ENCODE measurements around the gene ZNF182.

ZNF182 gene

DNA sequence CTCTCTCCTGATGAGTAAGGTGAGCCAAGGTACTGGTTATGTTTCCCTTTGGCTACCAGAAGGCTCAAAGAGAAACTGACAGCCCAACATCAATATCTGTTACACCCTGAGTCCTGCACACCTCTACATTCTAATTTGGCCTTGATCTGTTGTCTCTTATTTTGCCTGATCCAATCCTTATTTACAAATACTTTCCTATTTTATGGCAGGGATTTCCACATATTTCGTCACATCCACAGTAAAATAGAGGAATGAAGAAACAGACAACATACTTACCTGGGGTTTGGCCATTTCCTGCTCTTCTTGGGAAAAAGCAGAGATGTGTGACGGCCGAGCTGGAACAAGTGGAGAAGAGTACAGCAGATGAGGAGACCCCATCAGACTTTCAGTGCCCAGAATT lies 1.5 kb downstream of the ZNF182 start:
- H2AFZ ChIP-seq (ENCODE audit: low read length): no peak overlapping the region
- peaks cover 38% of the 10 kb centered on the region for H3K79me2 ChIP-seq (ENCODE audit: insufficient read depth, low read length)
- H3K27me3 ChIP-seq (ENCODE audit: insufficient read depth, low read length, poor library complexity, severe bottlenecking): no peaks in the 10 kb centered on the region
- no peaks in the 10 kb centered on the region for H3K9me3 ChIP-seq (ENCODE audit: insufficient read depth, low read depth, low read length)
- H3K36me3 ChIP-seq (ENCODE audit: insufficient read depth, low read length): no peaks in the 10 kb centered on the region
- TF ChIP-seq, protein P1, sequence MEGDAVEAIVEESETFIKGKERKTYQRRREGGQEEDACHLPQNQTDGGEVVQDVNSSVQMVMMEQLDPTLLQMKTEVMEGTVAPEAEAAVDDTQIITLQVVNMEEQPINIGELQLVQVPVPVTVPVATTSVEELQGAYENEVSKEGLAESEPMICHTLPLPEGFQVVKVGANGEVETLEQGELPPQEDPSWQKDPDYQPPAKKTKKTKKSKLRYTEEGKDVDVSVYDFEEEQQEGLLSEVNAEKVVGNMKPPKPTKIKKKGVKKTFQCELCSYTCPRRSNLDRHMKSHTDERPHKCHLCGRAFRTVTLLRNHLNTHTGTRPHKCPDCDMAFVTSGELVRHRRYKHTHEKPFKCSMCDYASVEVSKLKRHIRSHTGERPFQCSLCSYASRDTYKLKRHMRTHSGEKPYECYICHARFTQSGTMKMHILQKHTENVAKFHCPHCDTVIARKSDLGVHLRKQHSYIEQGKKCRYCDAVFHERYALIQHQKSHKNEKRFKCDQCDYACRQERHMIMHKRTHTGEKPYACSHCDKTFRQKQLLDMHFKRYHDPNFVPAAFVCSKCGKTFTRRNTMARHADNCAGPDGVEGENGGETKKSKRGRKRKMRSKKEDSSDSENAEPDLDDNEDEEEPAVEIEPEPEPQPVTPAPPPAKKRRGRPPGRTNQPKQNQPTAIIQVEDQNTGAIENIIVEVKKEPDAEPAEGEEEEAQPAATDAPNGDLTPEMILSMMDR (conservative IDR thresholded peaks at IDR 0.05; ENCODE audit: low read length): no peak
- no peak for TF ChIP-seq EZH2phosphoT487 (IDR thresholded peaks at IDR 0.05; ENCODE audit: borderline replicate concordance)
- H3K4me2 ChIP-seq (ENCODE audit: low read depth, low read length, poor library complexity, severe bottlenecking): peak overlapping the region; percentile 75
- H3K4me3 ChIP-seq (ENCODE audit: low read length, poor library complexity, severe bottlenecking): peak overlapping the region; percentile 95
- peak overlapping the region; percentile 90 for H3K9ac ChIP-seq (ENCODE audit: low read depth, low read length, poor library complexity, severe bottlenecking)
- no peaks in the 10 kb centered on the region for H3K9me2 ChIP-seq (replicated peaks; ENCODE audit: low read depth, low read length)
- H3K4me1 ChIP-seq (ENCODE audit: insufficient read depth, low read length, poor library complexity, severe bottlenecking): peaks cover 13% of the 10 kb centered on the region
- no peaks in the 10 kb centered on the region for H3F3A ChIP-seq (ENCODE audit: low read depth)
- peaks cover 5% of the 10 kb centered on the region for H4K20me1 ChIP-seq (ENCODE audit: insufficient read depth, low read length, poor library complexity, severe bottlenecking)

DNA sequence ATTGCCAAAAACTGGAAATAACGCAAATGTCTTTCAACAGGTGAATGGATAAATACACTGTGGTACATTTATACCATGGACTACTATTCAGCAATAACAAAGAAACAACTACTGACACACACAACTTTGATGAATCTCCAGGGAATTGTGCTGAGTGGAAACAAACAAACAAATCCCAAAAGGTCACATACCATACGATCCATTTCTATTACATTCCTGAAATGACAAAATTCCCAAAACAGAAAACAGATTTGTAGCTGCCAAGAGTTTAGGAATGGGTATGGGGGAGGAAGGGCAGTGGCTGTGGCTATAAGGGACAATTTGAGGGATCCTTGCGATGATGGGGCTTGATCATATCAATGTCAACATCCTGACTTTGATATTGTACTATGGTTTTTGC lies 2.5 kb downstream of the ZNF182 start:
- TF ChIP-seq EZH2phosphoT487 (IDR thresholded peaks at IDR 0.05; ENCODE audit: borderline replicate concordance): no peak
- TF ChIP-seq, protein P1 (conservative IDR thresholded peaks at IDR 0.05; ENCODE audit: low read length): no peak
- H3K4me3 ChIP-seq (ENCODE audit: low read length, poor library complexity, severe bottlenecking): peak overlapping the region; percentile 95
- H4K20me1 ChIP-seq (ENCODE audit: insufficient read depth, low read length, poor library complexity, severe bottlenecking): peaks cover 5% of the 10 kb centered on the region
- peak overlapping the region; percentile 75 for H3K4me2 ChIP-seq (ENCODE audit: low read depth, low read length, poor library complexity, severe bottlenecking)
- H2AFZ ChIP-seq (ENCODE audit: low read length): no peak overlapping the region
- H3K9me3 ChIP-seq (ENCODE audit: insufficient read depth, low read depth, low read length): no peaks in the 10 kb centered on the region; the same call in 1 of the 2 replicates
- H3F3A ChIP-seq (ENCODE audit: low read depth): no peaks in the 10 kb centered on the region
- H3K27me3 ChIP-seq (ENCODE audit: insufficient read depth, low read length, poor library complexity, severe bottlenecking): no peaks in the 10 kb centered on the region
- H3K36me3 ChIP-seq (ENCODE audit: insufficient read depth, low read length): peaks cover 3% of the 10 kb centered on the region; the same call in 1 of the 2 replicates
- peaks cover 13% of the 10 kb centered on the region for H3K4me1 ChIP-seq (ENCODE audit: insufficient read depth, low read length, poor library complexity, severe bottlenecking)
- H3K9me2 ChIP-seq (replicated peaks; ENCODE audit: low read depth, low read length): no peaks in the 10 kb centered on the region
- H3K79me2 ChIP-seq (ENCODE audit: insufficient read depth, low read length): peaks cover 45% of the 10 kb centered on the region
- no peak overlapping the region for H3K9ac ChIP-seq (ENCODE audit: low read depth, low read length, poor library complexity, severe bottlenecking)

DNA sequence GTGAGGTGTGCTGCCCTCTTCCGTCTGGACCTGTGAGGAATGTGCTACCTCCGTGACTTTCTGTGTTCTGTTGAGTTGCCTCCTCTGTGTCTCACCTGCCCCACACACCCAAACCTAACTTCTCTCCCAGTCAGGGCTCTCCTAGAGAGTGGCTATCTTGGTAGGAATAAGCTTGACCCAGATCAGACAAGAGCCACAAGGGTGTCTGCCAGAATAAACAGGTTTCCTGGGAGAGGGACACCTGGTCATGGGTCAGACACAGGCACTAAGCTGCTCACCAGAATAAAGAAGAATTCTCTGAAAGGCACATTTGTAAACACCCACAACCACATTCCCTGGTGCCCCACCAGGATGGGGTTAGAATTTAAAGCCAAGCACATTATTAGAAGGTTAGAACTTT lies 11.1 kb downstream of the ZNF182 start:
- no peaks in the 10 kb centered on the region for H4K20me1 ChIP-seq (ENCODE audit: insufficient read depth, low read length, poor library complexity, severe bottlenecking)

More for the DNA sequence above, 11.1 kb downstream of the ZNF182 start:
- Histone ChIP-seq H3K4me3 (ENCODE audit: low read length, poor library complexity, severe bottlenecking) (no peak overlapping the region), H3K36me3 (ENCODE audit: insufficient read depth, low read length) (peaks cover 23% of the 10 kb centered on the region; the same call in 1 of the 2 replicates), H3K9ac (ENCODE audit: low read depth, low read length, poor library complexity, severe bottlenecking) (no peak overlapping the region), H3K9me2 (replicated peaks; ENCODE audit: low read depth, low read length) (no peaks in the 10 kb centered on the region), H3K4me2 (ENCODE audit: low read depth, low read length, poor library complexity, severe bottlenecking) (no peak overlapping the region), H2AFZ (ENCODE audit: low read length) (no peak overlapping the region), H3K27me3 (ENCODE audit: insufficient read depth, low read length, poor library complexity, severe bottlenecking) (no peaks in the 10 kb centered on the region), H3F3A (ENCODE audit: low read depth) (no peaks in the 10 kb centered on the region), H3K79me2 (ENCODE audit: insufficient read depth, low read length) (peaks cover 51% of the 10 kb centered on the region; the same call in 1 of the 2 replicates), H3K9me3 (ENCODE audit: insufficient read depth, low read depth, low read length) (no peaks in the 10 kb centered on the region; the same call in 1 of the 2 replicates), H3K4me1 (ENCODE audit: insufficient read depth, low read length, poor library complexity, severe bottlenecking) (no peaks in the 10 kb centered on the region)
- TF ChIP-seq, protein P1 (conservative IDR thresholded peaks at IDR 0.05; ENCODE audit: low read length): no peak
- TF ChIP-seq EZH2phosphoT487 (IDR thresholded peaks at IDR 0.05; ENCODE audit: borderline replicate concordance): no peak

Measured in Loucy (cell line).